OCI-LY3 (cell line): Measurements from ENCODE around the gene ITFG1.
"Not testable (repeated sequence)": the region's sequence is repeated elsewhere in the genome, so short reads cannot be mapped to it uniquely, and the experiment has no call there.

ENCODE experiments used
- H2AFZ ChIP-seq: fragments of 200-600, 300-600 bp; shearing (Covaris generic); 2 replicates; pipeline ENCODE4 v1.6.0; 2014; ENCODE audit warnings: antibody characterized with exemption, low read depth, low read length
- H3K27ac ChIP-seq: fragments of 200-600, 300-600 bp; sonication (generic); 2 replicates; pipeline ENCODE4 v1.5.1; 2014; ENCODE audit warnings: mild to moderate bottlenecking, low read length, moderate library complexity, mixed read lengths
- H3K27me3 ChIP-seq: fragments of 200-600, 300-600 bp; sonication (generic); 2 replicates; pipeline ENCODE4 v1.6.1; 2014; ENCODE audit warnings: low read depth, low read length, mixed read lengths
- H3K36me3 ChIP-seq: fragments of 200-600, 300-600 bp; sonication (generic); replicated peaks from 2 replicates; pipeline ENCODE3; 2014; ENCODE audit warnings: low read depth, low read length, mixed read lengths
- H3K4me1 ChIP-seq: fragments of 300-600, 200-600 bp; sonication (generic); 2 replicates; pipeline ENCODE4 v1.6.1; 2014; ENCODE audit warnings: low read length, mixed read lengths
- H3K4me2 ChIP-seq: fragments of 200-600, 300-600 bp; sonication (generic); 2 replicates; pipeline ENCODE4 v1.6.1; 2014; ENCODE audit warnings: low read length, mixed read lengths
- H3K4me3 ChIP-seq: fragments of 300-600, 200-600 bp; sonication (generic); 2 replicates; pipeline ENCODE4 v1.5.1; 2014; ENCODE audit warnings: antibody characterized with exemption, mild to moderate bottlenecking, low read length, moderate library complexity
- H3K79me2 ChIP-seq: fragments of 300-600, 200-600 bp; shearing (Covaris generic); 2 replicates; pipeline ENCODE4 v1.6.1; 2014; ENCODE audit warnings: mild to moderate bottlenecking, low read length, mixed read lengths
- H3K9ac ChIP-seq: fragments of 300-600, 200-600 bp; shearing (Covaris generic); 2 replicates; pipeline ENCODE4 v1.6.0; 2014; ENCODE audit warnings: mild to moderate bottlenecking, low read length, moderate library complexity
- H3K9me3 ChIP-seq: fragments of 200-600, 300-600 bp; shearing (Covaris generic); 2 replicates; pipeline ENCODE4 v1.6.1; 2014; ENCODE audit warnings: low read length, mixed read lengths; ENCODE audit not compliant: insufficient read depth
- H4K20me1 ChIP-seq: fragments of 200-600, 300-600 bp; sonication (generic); 2 replicates; pipeline ENCODE4 v1.6.1; 2016; ENCODE audit warnings: low read length, mixed read lengths; ENCODE audit not compliant: insufficient read depth
- CTCF ChIP-seq: fragments of 200-600, 300-600 bp; sonication (generic); IDR thresholded peaks from 2 replicates; pipeline ENCODE4 v1.5.1; 2014; ENCODE audit warnings: antibody characterized with exemption, low read length, low read depth
- EZH2phosphoT487 ChIP-seq: fragments of 200-600 bp; shearing (Covaris generic); IDR thresholded peaks from 2 replicates; pipeline ENCODE4 v1.6.1; 2018; ENCODE audit warnings: antibody characterized with exemption, mixed run types, low read depth

ITFG1 gene

GRCh38 chr16:47160422-47160821, 300.4 kb downstream of the ITFG1 start:
- Histone ChIP-seq H3K9ac (no peak overlapping the region), H3K79me2 (no peaks in the 10 kb centered on the region), H3K4me1 (no peaks in the 10 kb centered on the region), H3K36me3 (no peaks in the 10 kb centered on the region), H3K9me3 (no peaks in the 10 kb centered on the region), H3K4me3 (no peak overlapping the region), H4K20me1 (no peaks in the 10 kb centered on the region), H3K27ac (no peak overlapping the region), H3K4me2 (no peak overlapping the region), H2AFZ (no peak overlapping the region), H3K27me3 (no peaks in the 10 kb centered on the region)
- TF ChIP-seq EZH2phosphoT487, result no peak
- no peak for TF ChIP-seq CTCF

DNA sequence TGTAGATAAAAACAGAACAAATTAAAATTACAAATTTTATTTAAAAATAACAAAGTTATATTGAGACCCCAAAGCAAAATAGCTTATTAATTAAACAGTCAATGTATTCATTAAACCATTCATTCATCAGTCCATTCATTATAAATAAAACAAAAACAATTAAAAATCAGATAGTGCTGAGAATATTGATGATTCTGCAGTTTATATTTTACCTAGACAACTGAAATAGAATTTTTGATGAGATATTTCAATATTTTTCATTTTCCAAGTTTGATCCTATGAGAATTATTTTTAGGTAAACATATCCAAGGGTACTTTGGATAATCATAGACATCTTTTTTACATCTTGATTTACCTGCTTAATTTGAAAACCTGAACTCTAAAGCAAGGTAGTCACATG, 301.9 kb downstream of the ITFG1 start:
- Histone ChIP-seq H3K9ac (no peak overlapping the region), H2AFZ (no peak overlapping the region), H3K27ac (no peak overlapping the region), H3K9me3 (no peaks in the 10 kb centered on the region), H3K4me2 (no peak overlapping the region), H3K4me3 (no peak overlapping the region), H3K79me2 (no peaks in the 10 kb centered on the region), H4K20me1 (no peaks in the 10 kb centered on the region), H3K27me3 (no peaks in the 10 kb centered on the region), H3K36me3 (no peaks in the 10 kb centered on the region), H3K4me1 (no peaks in the 10 kb centered on the region)
- TF ChIP-seq EZH2phosphoT487, result no peak
- TF ChIP-seq CTCF, result no peak

GRCh38 chr16:47156680-47157215, 304.1 kb downstream of the ITFG1 start:
- Histone ChIP-seq H2AFZ (no peak overlapping the region), H3K4me1 (no peaks in the 10 kb centered on the region), H3K36me3 (peaks cover 4% of the 10 kb centered on the region), H3K4me2 (no peak overlapping the region), H3K27ac (no peak overlapping the region), H3K9ac (no peak overlapping the region), H3K4me3 (no peak overlapping the region), H3K27me3 (no peaks in the 10 kb centered on the region), H3K79me2 (no peaks in the 10 kb centered on the region), H3K9me3 (no peaks in the 10 kb centered on the region), H4K20me1 (no peaks in the 10 kb centered on the region)
- TF ChIP-seq CTCF (no peak), EZH2phosphoT487 (no peak)

DNA sequence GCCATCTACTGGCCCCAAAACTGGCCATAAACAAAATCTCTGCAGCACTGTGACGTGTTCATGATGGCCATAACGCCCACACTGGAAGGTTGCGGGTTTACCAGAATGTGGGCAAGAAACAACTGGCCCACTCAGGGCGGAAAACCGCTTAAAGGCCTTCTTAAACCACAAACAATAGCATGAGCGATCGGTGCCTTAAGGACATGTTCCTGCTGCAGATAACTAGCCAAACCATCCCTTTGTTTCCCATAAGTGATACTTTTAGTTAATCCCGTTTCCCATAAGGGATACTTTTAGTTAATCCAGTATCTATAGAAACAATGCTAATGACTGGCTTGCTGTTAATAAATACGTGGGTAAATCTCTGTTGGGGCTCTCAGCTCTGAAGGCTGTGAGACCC, 308.4 kb downstream of the ITFG1 start:
- H3K4me3 ChIP-seq, result not testable (repeated sequence)

GRCh38 chr16:47150067-47150466, 310.8 kb downstream of the ITFG1 start:
- no peak overlapping the region for H3K4me3 ChIP-seq
- H3K4me2 ChIP-seq, result no peak overlapping the region
- peaks cover 4% of the 10 kb centered on the region for H3K36me3 ChIP-seq
- no peaks in the 10 kb centered on the region for H4K20me1 ChIP-seq
- H3K27ac ChIP-seq, result no peak overlapping the region
- H3K9ac ChIP-seq, result no peak overlapping the region
- no peaks in the 10 kb centered on the region for H3K9me3 ChIP-seq
- TF ChIP-seq CTCF (no peak), EZH2phosphoT487 (no peak)
- H2AFZ ChIP-seq, result no peak overlapping the region
- H3K27me3 ChIP-seq, result no peaks in the 10 kb centered on the region
- no peaks in the 10 kb centered on the region for H3K4me1 ChIP-seq
- no peaks in the 10 kb centered on the region for H3K79me2 ChIP-seq

More for the DNA sequence above, 308.4 kb downstream of the ITFG1 start:
- not testable (repeated sequence) for H3K36me3 ChIP-seq, H4K20me1 ChIP-seq, H3K9ac ChIP-seq, H3K27ac ChIP-seq, H3K27me3 ChIP-seq, H3K9me3 ChIP-seq, H3K4me1 ChIP-seq, H3K79me2 ChIP-seq, H2AFZ ChIP-seq, H3K4me2 ChIP-seq
